ENCODE data around the gene MED15. TPM values are rescaled to one million over a fixed set of nuclear protein-coding genes. Genes with fewer than 3 reads are reported as not detected.

Gene MED15
- total RNA-seq, 1 donor from 2014 or later, result 16.1 TPM

DNA sequence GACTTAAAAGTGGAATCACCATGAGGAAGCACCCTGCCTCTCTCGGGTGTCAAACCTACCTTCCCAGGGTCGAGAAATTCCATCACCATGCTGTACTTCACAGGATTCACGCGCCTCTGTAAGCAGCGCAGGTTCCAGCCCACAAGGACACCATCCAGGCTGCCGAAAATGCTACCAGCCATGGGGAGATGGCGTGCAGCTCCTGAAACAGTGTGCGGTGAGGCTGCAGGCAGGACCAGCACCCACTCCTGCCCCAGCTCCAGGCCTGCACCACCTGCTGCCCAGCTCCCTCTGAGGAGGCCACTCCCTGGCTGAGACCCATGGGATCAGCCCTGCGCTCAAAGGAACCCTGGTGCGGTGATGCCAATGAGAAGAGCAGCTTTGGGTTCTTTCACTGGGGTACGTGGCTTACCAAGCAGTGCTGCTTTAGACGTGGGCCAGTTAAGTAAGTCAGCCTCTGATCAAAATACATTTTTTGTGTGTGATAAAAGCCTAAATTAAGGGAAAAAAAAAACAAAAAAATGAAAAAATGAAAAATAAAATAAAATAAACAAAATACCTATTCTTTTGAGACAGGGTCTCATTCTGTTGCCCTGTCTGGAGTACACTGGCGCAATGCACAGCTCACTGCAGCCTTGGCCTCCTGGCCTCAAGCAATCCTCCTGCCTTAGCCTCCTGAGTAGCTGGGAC lies 115.4 kb downstream of the MED15 start:
- DNase-seq (ENCODE audit: low read depth in 2 of 2), result no peak

GRCh38 chr22:20624161-20624616 lies 116.8 kb downstream of the MED15 start:
- DNase-seq (ENCODE audit: low read depth in 2 of 2), result no peak

GRCh38 chr22:20625270-20625669 lies 117.9 kb downstream of the MED15 start:
- DNase-seq (ENCODE audit: low read depth in 2 of 2), result no peak

DNA sequence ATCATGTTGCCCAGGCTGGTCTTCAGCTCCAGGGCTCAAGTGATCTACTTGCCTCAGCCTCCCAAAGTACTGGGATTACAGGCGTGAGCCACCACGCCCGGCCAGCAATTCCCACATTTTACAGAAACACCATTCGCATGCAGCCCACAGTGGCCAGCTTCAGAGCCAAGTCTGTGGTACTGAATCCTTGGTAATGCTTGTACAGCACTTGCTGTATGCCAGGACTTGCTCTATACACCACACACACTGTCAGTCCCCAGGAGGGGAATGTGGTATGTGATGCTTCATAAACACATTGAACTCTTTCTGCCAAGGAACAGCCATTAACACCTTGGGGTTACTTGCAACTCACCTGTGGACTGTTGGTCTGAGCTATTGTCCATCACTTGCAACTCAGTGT lies 119.4 kb downstream of the MED15 start:
- no peak for DNase-seq (ENCODE audit: low read depth in 2 of 2)

DNA sequence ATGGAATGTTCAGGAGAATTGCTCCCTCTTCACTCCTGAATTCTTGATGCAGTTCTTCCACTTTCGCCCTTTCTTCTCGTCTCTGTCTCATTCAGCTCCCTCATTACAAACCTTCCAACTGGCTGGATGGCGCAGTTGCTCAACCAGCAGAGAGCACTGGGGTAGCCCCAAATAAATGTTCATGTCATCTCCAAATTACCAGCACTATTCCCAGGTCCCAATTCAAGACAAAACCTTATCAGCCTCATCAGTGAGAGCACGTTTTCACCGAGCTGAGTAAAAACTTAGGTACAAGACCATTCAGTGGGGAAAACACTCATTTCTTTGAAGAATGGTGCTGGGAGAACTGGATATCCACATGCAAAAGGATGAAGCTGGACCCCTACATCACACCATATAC lies 120.0 kb downstream of the MED15 start:
- no peak for DNase-seq (ENCODE audit: low read depth in 2 of 2)

DNA sequence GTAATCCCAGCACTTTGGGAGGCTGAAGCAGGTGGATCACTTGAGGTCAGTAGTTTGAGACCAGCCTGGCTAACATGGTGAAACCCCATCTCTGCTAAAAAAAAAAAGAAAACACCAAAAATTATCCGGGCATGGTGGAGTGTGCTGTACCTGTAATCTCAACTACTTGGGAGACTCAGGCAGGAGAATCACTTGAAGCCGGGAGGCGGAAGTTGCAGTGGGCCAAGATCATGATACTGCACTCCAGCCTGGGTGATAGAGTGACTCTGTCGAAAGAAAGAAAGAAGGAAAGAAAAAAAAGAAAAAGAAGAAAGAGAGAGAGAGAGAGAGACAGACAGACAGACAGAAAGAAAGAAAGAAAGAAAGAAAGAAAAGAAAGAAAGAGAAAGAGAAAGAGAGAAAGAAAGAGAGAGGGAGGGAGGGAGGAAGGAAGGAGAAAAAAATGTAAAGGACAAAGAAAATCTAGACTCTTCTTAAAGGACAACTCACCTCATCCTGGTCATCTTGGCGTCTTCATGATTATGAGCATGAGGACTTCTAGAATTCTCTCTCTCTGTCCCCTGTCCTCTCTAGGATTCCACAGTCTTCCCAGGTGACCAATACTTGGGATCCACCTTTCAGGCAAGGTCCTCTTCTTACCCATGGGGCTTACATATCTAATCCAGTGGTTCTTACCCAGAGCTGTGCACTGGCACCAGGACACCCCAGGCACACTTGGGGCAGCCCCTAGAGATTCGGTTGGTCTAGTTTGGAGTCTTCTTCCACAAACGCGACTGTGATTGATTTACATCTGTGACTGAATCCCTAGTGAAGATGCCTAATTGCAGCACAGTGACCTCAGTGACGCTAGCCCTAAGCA lies 120.9 kb downstream of the MED15 start:
- no peak for DNase-seq (ENCODE audit: low read depth in 2 of 2)

DNA sequence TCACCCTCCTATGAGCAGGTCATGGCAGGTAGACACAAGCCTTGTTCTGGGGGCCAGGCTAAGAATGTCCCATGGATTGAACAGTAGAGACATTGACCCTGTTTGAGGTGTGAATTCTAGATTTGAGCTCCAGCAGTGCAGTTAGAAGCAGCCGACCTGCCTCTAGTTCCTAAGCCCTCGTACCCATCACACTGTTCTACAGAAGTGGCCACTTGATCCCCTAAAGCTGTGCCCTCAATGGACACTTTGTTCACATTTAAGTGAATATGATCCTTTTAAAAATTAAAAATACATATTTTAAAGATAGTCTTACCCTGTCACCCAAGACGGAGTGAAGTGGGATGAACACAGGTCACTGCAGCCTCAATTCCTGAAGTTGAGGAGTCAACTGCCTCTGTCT lies 122.0 kb downstream of the MED15 start:
- DNase-seq (ENCODE audit: low read depth in 2 of 2), result no peak

DNA sequence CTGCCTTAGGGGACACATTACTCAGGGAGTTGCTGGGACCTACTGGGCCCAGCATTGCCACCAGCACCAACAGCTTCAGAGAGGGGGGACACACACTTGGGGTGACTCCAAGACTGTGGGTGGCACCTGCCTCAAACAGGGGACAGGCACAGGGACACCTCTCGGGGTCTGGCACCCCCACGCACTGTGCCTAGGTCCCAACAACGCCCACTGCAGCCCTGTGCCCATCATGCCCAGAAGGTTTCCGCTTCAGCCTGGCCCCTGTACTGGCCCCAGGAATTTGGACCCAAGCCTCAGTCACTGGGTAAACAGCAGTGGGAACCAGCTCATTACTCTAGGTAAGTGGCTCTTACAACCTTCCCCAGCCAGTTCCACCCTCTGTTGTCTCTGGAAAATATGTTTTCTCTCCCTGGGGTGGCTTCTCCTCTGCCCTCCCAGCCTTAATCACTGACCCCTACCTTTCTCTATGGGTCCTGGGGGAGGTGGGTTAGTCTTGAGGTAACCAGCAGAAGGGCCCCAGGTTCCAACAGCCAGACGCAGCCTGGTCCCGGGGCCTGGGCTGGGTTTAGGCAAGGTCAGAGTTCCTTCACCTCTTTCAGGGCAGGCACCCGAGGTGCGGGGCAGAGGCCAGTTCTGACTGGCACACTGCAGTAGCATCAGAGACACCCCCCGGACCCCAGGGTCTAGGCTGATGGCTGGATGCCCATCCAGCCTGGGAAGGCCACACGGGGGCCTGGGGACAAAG lies 123.6 kb downstream of the MED15 start:
- DNase-seq (ENCODE audit: low read depth in 2 of 2), result no peak

- DNase-seq (ENCODE audit: low read depth in 2 of 2), result no peak
Measured at GRCh38 chr22:20632082-20632481, 124.7 kb downstream of the MED15 start.

DNA sequence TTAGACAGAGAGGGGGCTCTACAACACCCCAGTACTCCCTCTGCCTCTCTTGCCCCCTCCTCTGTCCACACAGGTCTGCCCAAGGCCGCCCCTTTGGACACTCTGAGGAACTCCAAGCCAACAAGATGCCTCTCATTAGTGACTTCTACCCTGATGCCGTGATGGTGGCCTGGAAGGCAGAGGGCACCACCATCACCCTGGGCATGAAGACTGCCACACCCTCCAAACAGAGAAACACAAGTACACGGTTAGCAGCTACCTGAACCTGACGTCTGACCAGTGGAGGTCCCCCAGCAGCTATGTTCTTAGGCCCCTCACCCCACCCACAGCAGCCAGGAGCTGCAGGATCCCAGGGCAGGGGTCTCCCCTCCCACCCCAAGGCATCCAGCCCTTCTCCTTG lies 125.1 kb downstream of the MED15 start:
- no peak for DNase-seq (ENCODE audit: low read depth in 2 of 2)

GRCh38 chr22:20634560-20635226 lies 127.3 kb downstream of the MED15 start:
- DNase-seq (ENCODE audit: low read depth in 2 of 2), result no peak

GRCh38 chr22:20635227-20635591 lies 127.8 kb downstream of the MED15 start:
- DNase-seq (ENCODE audit: low read depth in 2 of 2), result no peak

GRCh38 chr22:20636075-20636812 lies 128.8 kb downstream of the MED15 start:
- no peak for DNase-seq (ENCODE audit: low read depth in 2 of 2)

DNA sequence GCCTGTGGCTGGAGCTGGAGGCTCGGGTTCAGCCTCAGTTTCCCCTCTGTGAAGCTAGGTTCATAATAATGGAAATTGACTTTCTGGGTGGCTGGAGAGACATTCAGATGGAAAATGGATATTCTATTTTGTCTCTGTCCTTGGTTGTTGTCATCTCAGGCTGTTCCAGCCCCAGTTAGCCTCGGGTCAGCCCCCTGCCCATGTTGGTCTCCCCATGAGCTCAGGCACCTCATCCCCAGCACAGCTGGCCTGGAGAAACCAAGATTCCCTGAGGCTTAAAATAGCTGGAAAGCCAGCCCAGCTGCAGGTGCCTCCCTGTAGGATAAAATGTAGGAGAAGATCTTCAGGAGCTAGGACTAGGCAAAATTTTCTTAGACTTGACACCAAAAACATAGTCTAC lies 129.5 kb downstream of the MED15 start:
- DNase-seq (ENCODE audit: low read depth in 2 of 2), result no peak

Other genes starting within 250 kb of the MED15 start
- 0.65 and 0.79 TPM in 2 replicates for gene RTN4R, start 239.3 kb upstream of the MED15 start, total RNA-seq
- 41.6 and 47.6 TPM in 2 replicates for gene DGCR6L, start 187.6 kb upstream of the MED15 start, total RNA-seq
- gene ZNF74, start 113.5 kb upstream of the MED15 start, total RNA-seq, result 8.9 and 10.7 TPM in 2 replicates
- gene SCARF2, start 69.8 kb upstream of the MED15 start, total RNA-seq, result 4.6 and 6.5 TPM in 2 replicates
- gene KLHL22, start 11.8 kb upstream of the MED15 start, total RNA-seq, result 13.1 and 13.7 TPM in 2 replicates